ENCODE measurements around the gene TMEM132D.

Gene TMEM132D

GRCh38 chr12:129635021-129635685, 268.7 kb downstream of the TMEM132D start:
- Histone ChIP-seq H3K9me3 (ENCODE audit: control insufficient read depth, insufficient read depth, low read length) (peaks cover 17% of the 10 kb centered on the region), H3K4me3 (ENCODE audit: low read length) (no peak overlapping the region), H3K27me3 (ENCODE audit: control insufficient read depth, insufficient read depth, low read length) (no peaks in the 10 kb centered on the region), H3K4me1 (ENCODE audit: control insufficient read depth, insufficient read depth, low read length) (no peaks in the 10 kb centered on the region), H3K27ac (ENCODE audit: low read length) (no peak overlapping the region), H3K36me3 (ENCODE audit: control insufficient read depth, insufficient read depth, low read length) (no peaks in the 10 kb centered on the region)
- no CpG with 5 or more reads among the region's 6 CpGs for WGBS (ENCODE audit: insufficient coverage, insufficient read length)
- no peak for DNase-seq (ENCODE audit: low read depth, low spot score)

GRCh38 chr12:129631316-129631715, 272.5 kb downstream of the TMEM132D start:
- no peaks in the 10 kb centered on the region for H3K36me3 ChIP-seq (ENCODE audit: control insufficient read depth, insufficient read depth, low read length)
- H3K9me3 ChIP-seq (ENCODE audit: control insufficient read depth, insufficient read depth, low read length) = peaks cover 15% of the 10 kb centered on the region
- no peak overlapping the region for H3K4me3 ChIP-seq (ENCODE audit: low read length)
- no CpG with 5 or more reads among the region's 6 CpGs for WGBS (ENCODE audit: insufficient coverage, insufficient read length)
- H3K4me1 ChIP-seq (ENCODE audit: control insufficient read depth, insufficient read depth, low read length) = no peaks in the 10 kb centered on the region
- H3K27me3 ChIP-seq (ENCODE audit: control insufficient read depth, insufficient read depth, low read length) = no peaks in the 10 kb centered on the region; the same call in 1 of the 2 replicates
- no peak for DNase-seq (ENCODE audit: low read depth, low spot score)
- no peak overlapping the region for H3K27ac ChIP-seq (ENCODE audit: low read length)

- DNase-seq (ENCODE audit: low read depth, low spot score) = no peak
These were observed 273.9 kb downstream of the TMEM132D start for GRCh38 chr12:129629901-129630300.

GRCh38 chr12:129622566-129622965, 281.3 kb downstream of the TMEM132D start:
- H3K36me3 ChIP-seq (ENCODE audit: control insufficient read depth, insufficient read depth, low read length) = no peaks in the 10 kb centered on the region
- WGBS (ENCODE audit: insufficient coverage, insufficient read length) = no CpG with 5 or more reads among the region's 4 CpGs
- no peaks in the 10 kb centered on the region; the same call in 1 of the 2 replicates for H3K27me3 ChIP-seq (ENCODE audit: control insufficient read depth, insufficient read depth, low read length)
- H3K4me1 ChIP-seq (ENCODE audit: control insufficient read depth, insufficient read depth, low read length) = no peaks in the 10 kb centered on the region
- DNase-seq (ENCODE audit: low read depth, low spot score) = no peak
- H3K27ac ChIP-seq (ENCODE audit: low read length) = no peak overlapping the region
- H3K4me3 ChIP-seq (ENCODE audit: low read length) = no peak overlapping the region
- peaks cover 25% of the 10 kb centered on the region for H3K9me3 ChIP-seq (ENCODE audit: control insufficient read depth, insufficient read depth, low read length)

More at GRCh38 chr12:129629901-129630300, 273.9 kb downstream of the TMEM132D start:
- H3K4me3 ChIP-seq (ENCODE audit: low read length) = no peak overlapping the region
- WGBS (ENCODE audit: insufficient coverage, insufficient read length) = no CpG with 5 or more reads among the region's 1 CpG
- H3K27me3 ChIP-seq (ENCODE audit: control insufficient read depth, insufficient read depth, low read length) = no peaks in the 10 kb centered on the region; the same call in 1 of the 2 replicates
- H3K36me3 ChIP-seq (ENCODE audit: control insufficient read depth, insufficient read depth, low read length) = no peaks in the 10 kb centered on the region
- no peaks in the 10 kb centered on the region for H3K4me1 ChIP-seq (ENCODE audit: control insufficient read depth, insufficient read depth, low read length)
- no peak overlapping the region for H3K27ac ChIP-seq (ENCODE audit: low read length)
- H3K9me3 ChIP-seq (ENCODE audit: control insufficient read depth, insufficient read depth, low read length) = peaks cover 14% of the 10 kb centered on the region

- Histone ChIP-seq H3K4me3 (ENCODE audit: low read length) (no peak overlapping the region), H3K36me3 (ENCODE audit: control insufficient read depth, insufficient read depth, low read length) (no peaks in the 10 kb centered on the region), H3K4me1 (ENCODE audit: control insufficient read depth, insufficient read depth, low read length) (no peaks in the 10 kb centered on the region), H3K9me3 (ENCODE audit: control insufficient read depth, insufficient read depth, low read length) (peaks cover 18% of the 10 kb centered on the region), H3K27ac (ENCODE audit: low read length) (no peak overlapping the region), H3K27me3 (ENCODE audit: control insufficient read depth, insufficient read depth, low read length) (no peaks in the 10 kb centered on the region)
- no CpG with 5 or more reads among the region's 5 CpGs for WGBS (ENCODE audit: insufficient coverage, insufficient read length)
- no peak for DNase-seq (ENCODE audit: low read depth, low spot score)
These were observed 284.6 kb downstream of the TMEM132D start for GRCh38 chr12:129619271-129619670.

- H3K4me1 ChIP-seq (ENCODE audit: control insufficient read depth, insufficient read depth, low read length) = no peaks in the 10 kb centered on the region
- H3K9me3 ChIP-seq (ENCODE audit: control insufficient read depth, insufficient read depth, low read length) = peaks cover 27% of the 10 kb centered on the region
These were observed 286.0 kb downstream of the TMEM132D start for GRCh38 chr12:129617849-129618248.

GRCh38 chr12:129615001-129615400, 288.8 kb downstream of the TMEM132D start:
- peaks cover 27% of the 10 kb centered on the region for H3K9me3 ChIP-seq (ENCODE audit: control insufficient read depth, insufficient read depth, low read length)
- no peaks in the 10 kb centered on the region for H3K36me3 ChIP-seq (ENCODE audit: control insufficient read depth, insufficient read depth, low read length)
- WGBS (ENCODE audit: insufficient coverage, insufficient read length) = no CpG with 5 or more reads among the region's 5 CpGs
- H3K27me3 ChIP-seq (ENCODE audit: control insufficient read depth, insufficient read depth, low read length) = no peaks in the 10 kb centered on the region
- no peaks in the 10 kb centered on the region for H3K4me1 ChIP-seq (ENCODE audit: control insufficient read depth, insufficient read depth, low read length)
- H3K4me3 ChIP-seq (ENCODE audit: low read length) = no peak overlapping the region
- DNase-seq (ENCODE audit: low read depth, low spot score) = no peak
- no peak overlapping the region for H3K27ac ChIP-seq (ENCODE audit: low read length)

More at GRCh38 chr12:129617849-129618248, 286.0 kb downstream of the TMEM132D start:
- WGBS (ENCODE audit: insufficient coverage, insufficient read length) = no CpG with 5 or more reads among the region's 7 CpGs
- Histone ChIP-seq H3K27ac (ENCODE audit: low read length) (no peak overlapping the region), H3K4me3 (ENCODE audit: low read length) (no peak overlapping the region), H3K36me3 (ENCODE audit: control insufficient read depth, insufficient read depth, low read length) (no peaks in the 10 kb centered on the region), H3K27me3 (ENCODE audit: control insufficient read depth, insufficient read depth, low read length) (no peaks in the 10 kb centered on the region)
- no peak for DNase-seq (ENCODE audit: low read depth, low spot score)

- Histone ChIP-seq H3K4me1 (ENCODE audit: control insufficient read depth, insufficient read depth, low read length) (no peaks in the 10 kb centered on the region), H3K27me3 (ENCODE audit: control insufficient read depth, insufficient read depth, low read length) (no peaks in the 10 kb centered on the region), H3K9me3 (ENCODE audit: control insufficient read depth, insufficient read depth, low read length) (peaks cover 29% of the 10 kb centered on the region), H3K36me3 (ENCODE audit: control insufficient read depth, insufficient read depth, low read length) (no peaks in the 10 kb centered on the region), H3K27ac (ENCODE audit: low read length) (no peak overlapping the region), H3K4me3 (ENCODE audit: low read length) (no peak overlapping the region)
- DNase-seq (ENCODE audit: low read depth, low spot score) = no peak
- WGBS (ENCODE audit: insufficient coverage, insufficient read length) = no CpG with 5 or more reads among the region's 9 CpGs
These were observed 289.5 kb downstream of the TMEM132D start for GRCh38 chr12:129614221-129614885.

GRCh38 chr12:129613314-129613713, 290.5 kb downstream of the TMEM132D start:
- Histone ChIP-seq H3K4me3 (ENCODE audit: low read length) (no peak overlapping the region), H3K4me1 (ENCODE audit: control insufficient read depth, insufficient read depth, low read length) (no peaks in the 10 kb centered on the region), H3K27ac (ENCODE audit: low read length) (no peak overlapping the region), H3K36me3 (ENCODE audit: control insufficient read depth, insufficient read depth, low read length) (no peaks in the 10 kb centered on the region), H3K27me3 (ENCODE audit: control insufficient read depth, insufficient read depth, low read length) (no peaks in the 10 kb centered on the region), H3K9me3 (ENCODE audit: control insufficient read depth, insufficient read depth, low read length) (peaks cover 31% of the 10 kb centered on the region)
- no peak for DNase-seq (ENCODE audit: low read depth, low spot score)
- WGBS (ENCODE audit: insufficient coverage, insufficient read length) = no CpG with 5 or more reads among the region's 9 CpGs

GRCh38 chr12:129610601-129611120, 293.2 kb downstream of the TMEM132D start:
- Histone ChIP-seq H3K9me3 (ENCODE audit: control insufficient read depth, insufficient read depth, low read length) (peaks cover 31% of the 10 kb centered on the region), H3K27me3 (ENCODE audit: control insufficient read depth, insufficient read depth, low read length) (no peaks in the 10 kb centered on the region), H3K36me3 (ENCODE audit: control insufficient read depth, insufficient read depth, low read length) (no peaks in the 10 kb centered on the region), H3K27ac (ENCODE audit: low read length) (no peak overlapping the region), H3K4me1 (ENCODE audit: control insufficient read depth, insufficient read depth, low read length) (no peaks in the 10 kb centered on the region), H3K4me3 (ENCODE audit: low read length) (no peak overlapping the region)
- no CpG with 5 or more reads among the region's 5 CpGs for WGBS (ENCODE audit: insufficient coverage, insufficient read length)
- no peak for DNase-seq (ENCODE audit: low read depth, low spot score)

All from iPS DF 6.9 (cell line).